Activated CD4-positive, alpha-beta memory T cell treated with anti-CD3 and anti-CD28 coated beads, Interleukin-2, amount 10 ng/mL, durations not matched to agents 7 days and 5 days (primary cell): ENCODE data around the gene TXNRD2. TPM values are rescaled to one million over a fixed set of nuclear protein-coding genes. Genes with fewer than 3 reads are reported as not detected.
A peak's percentile ranks its signal among the peaks of the same experiment; 100 is the strongest.

Experiments
- CTCF ChIA-PET: fragments of 350-600 bp; sonication (Branson Sonifier 250); formaldehyde crosslinking; loops from one replicate; lab custom pipeline; 2021; ENCODE audit warnings: antibody characterized with exemption, inconsistent platforms; lab: Charles Lee
- POLR2A ChIA-PET: fragments of 350-600 bp; sonication (Branson Sonifier 250); formaldehyde crosslinking; loops from one replicate; lab custom pipeline; 2021; ENCODE audit warnings: antibody characterized with exemption; lab: Charles Lee
- DNase-seq: peaks from one replicate; pipeline ENCODE4 v3.0.0-alpha.2; 2020
- H3K27ac Mint-ChIP-seq: one replicate; pipeline ENCODE4 v1.8.0; 2021; ENCODE audit warnings: mild to moderate bottlenecking, mixed read lengths
- H3K27me3 Mint-ChIP-seq: one replicate; pipeline ENCODE4 v1.8.0; 2021; ENCODE audit warnings: mixed read lengths
- H3K36me3 Mint-ChIP-seq: one replicate; pipeline ENCODE4 v1.8.0; 2021; ENCODE audit warnings: low read depth, mixed read lengths
- H3K4me1 Mint-ChIP-seq: one replicate; pipeline ENCODE4 v1.8.0; 2021; ENCODE audit warnings: mixed read lengths
- H3K4me3 Mint-ChIP-seq: one replicate; pipeline ENCODE4 v1.8.0; 2021; ENCODE audit warnings: mild to moderate bottlenecking, mixed read lengths
- H3K9me3 Mint-ChIP-seq: one replicate; pipeline ENCODE4 v1.8.0; 2021; ENCODE audit warnings: mixed read lengths
- total RNA-seq, 2 experiments: library from RNA; stranded (reverse); gene quantifications; one replicate each; pipeline ENCODE4 v1.2.3, GENCODE V29; 2021

The TXNRD2 gene
- total RNA-seq, 2 experiments from 2014 or later = 18.9 to 19.1 TPM

- Mint-ChIP-seq H3K36me3 (no peaks in the 10 kb centered on the region), H3K4me3 (no peak overlapping the region), H3K27me3 (no peaks in the 10 kb centered on the region), H3K9me3 (no peaks in the 10 kb centered on the region), H3K27ac (no peak overlapping the region), H3K4me1 (peaks cover 10% of the 10 kb centered on the region)
- DNase-seq = no peak
- ChIA-PET POLR2A (no interaction called here), CTCF (no interaction called here)
Observed at GRCh38 chr22:19877626-19878339, 63.8 kb downstream of the TXNRD2 start.

DNA sequence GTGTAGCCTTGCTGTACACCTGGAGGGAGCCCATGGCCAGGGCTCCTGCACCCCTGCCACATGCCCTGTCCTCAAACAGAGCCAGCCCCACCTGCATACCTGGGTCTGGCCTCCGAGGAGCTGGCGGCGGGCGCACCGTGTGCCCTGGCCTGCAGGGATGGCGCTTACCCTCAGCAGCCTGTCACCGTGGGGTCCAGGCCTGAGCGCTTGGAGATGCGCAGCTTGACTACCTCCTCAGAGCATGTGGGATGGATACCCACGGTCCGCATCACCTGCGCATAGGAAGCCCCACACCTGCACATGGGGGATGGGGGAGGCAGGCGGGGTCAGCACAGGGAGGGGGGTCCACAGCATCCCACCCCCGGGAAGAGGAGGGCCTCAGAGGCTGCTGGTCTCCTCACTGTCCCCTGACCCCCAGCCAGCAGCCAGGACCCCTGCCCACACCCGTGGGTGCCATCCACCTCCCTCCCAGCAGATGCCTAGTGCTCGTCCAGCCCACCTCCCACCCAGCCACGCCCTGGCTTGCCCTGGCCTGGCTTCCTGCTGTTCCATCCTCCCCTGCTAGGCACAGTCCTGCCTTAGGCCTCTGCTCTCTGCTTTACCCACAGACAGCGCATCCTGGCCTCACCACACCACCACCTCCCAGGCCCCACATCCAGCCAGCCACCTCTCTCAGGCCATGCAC is 64.5 kb downstream of the TXNRD2 start:
- CTCF ChIA-PET = no interaction called here
- POLR2A ChIA-PET = no interaction called here

GRCh38 chr22:19876314-19876940 is 65.2 kb downstream of the TXNRD2 start:
- Mint-ChIP-seq H3K4me3 (no peak overlapping the region), H3K9me3 (no peaks in the 10 kb centered on the region), H3K4me1 (peaks cover 10% of the 10 kb centered on the region), H3K27ac (no peak overlapping the region), H3K36me3 (no peaks in the 10 kb centered on the region), H3K27me3 (no peaks in the 10 kb centered on the region)
- CTCF ChIA-PET = no interaction called here
- POLR2A ChIA-PET = no interaction called here
- no peak for DNase-seq

More for the DNA sequence above, 64.5 kb downstream of the TXNRD2 start:
- no peaks in the 10 kb centered on the region for H3K9me3 Mint-ChIP-seq
- H3K36me3 Mint-ChIP-seq = no peaks in the 10 kb centered on the region
- H3K4me1 Mint-ChIP-seq = peaks cover 10% of the 10 kb centered on the region
- H3K4me3 Mint-ChIP-seq = no peak overlapping the region
- no peak overlapping the region for H3K27ac Mint-ChIP-seq
- H3K27me3 Mint-ChIP-seq = no peaks in the 10 kb centered on the region
- DNase-seq = no peak

GRCh38 chr22:19875531-19876313 is 65.9 kb downstream of the TXNRD2 start:
- Mint-ChIP-seq H3K27me3 (no peaks in the 10 kb centered on the region), H3K9me3 (no peaks in the 10 kb centered on the region), H3K4me3 (no peak overlapping the region), H3K4me1 (peaks cover 10% of the 10 kb centered on the region), H3K27ac (no peak overlapping the region), H3K36me3 (no peaks in the 10 kb centered on the region)
- CTCF ChIA-PET = no interaction called here
- POLR2A ChIA-PET = no interaction called here
- DNase-seq = no peak

GRCh38 chr22:19875061-19875530 is 66.5 kb downstream of the TXNRD2 start:
- no peaks in the 10 kb centered on the region for H3K27me3 Mint-ChIP-seq
- no peaks in the 10 kb centered on the region for H3K9me3 Mint-ChIP-seq
- no peak for DNase-seq
- no peak overlapping the region for H3K4me3 Mint-ChIP-seq
- POLR2A ChIA-PET = interaction anchor here (1.3 to 1.6 kb wide), 3 partner anchors 17 to 242 kb away, joined by 3 to 8 read pairs (median 6); partner anchors contain the start of genes GNB1L, RTL10 and TRMT2A
- no peaks in the 10 kb centered on the region for H3K36me3 Mint-ChIP-seq
- peaks cover 10% of the 10 kb centered on the region for H3K4me1 Mint-ChIP-seq
- CTCF ChIA-PET = interaction anchor here (1.2 kb wide), 1 partner anchor 35 kb away, joined by 3 read pairs; no protein-coding TSS in a partner anchor
- no peak overlapping the region for H3K27ac Mint-ChIP-seq

DNA sequence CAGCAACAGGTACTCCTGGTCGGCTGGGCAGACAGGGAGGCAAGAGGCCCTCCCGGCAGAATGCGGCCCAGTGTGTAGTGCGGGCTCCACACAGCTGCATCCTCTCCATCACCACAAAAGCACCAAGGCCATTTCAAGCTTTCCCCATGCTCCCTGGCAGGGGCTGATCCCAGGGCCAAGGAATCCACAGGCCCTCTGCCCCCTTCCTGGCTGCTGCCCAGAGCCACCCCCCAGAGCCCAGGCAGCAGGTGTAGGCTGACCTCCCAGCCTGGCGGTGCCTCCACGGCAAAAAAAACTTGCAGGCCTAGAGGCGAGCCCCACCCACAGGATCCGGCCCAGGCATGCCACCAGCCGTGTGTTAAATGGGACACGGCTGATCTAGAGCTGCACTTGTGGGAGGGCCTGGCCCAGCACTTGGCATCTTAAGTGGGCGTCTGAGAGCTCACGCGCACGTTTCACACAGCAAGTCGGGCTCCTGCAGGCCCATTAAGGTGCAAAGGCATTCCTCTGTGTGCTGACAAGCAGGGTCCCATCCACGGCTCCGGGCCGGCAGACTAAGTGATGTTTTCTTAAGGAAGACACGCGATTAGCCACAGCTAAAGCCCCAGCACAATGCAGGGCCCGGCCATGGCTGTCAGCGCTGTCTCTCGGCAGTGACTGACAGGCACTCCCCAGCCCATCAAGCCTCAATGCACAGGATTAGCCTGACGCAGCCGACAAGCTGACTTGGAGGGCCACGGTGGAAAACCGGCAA is 67.1 kb downstream of the TXNRD2 start:
- ChIA-PET POLR2A (interaction anchor here (1.3 to 1.6 kb wide), 3 partner anchors 18 to 243 kb away, joined by 3 to 8 read pairs (median 6); partner anchors contain the start of genes GNB1L, RTL10 and TRMT2A), CTCF (interaction anchor here (1.2 kb wide), 1 partner anchor 36 kb away, joined by 3 read pairs; no protein-coding TSS in a partner anchor)
- Mint-ChIP-seq H3K27me3 (no peaks in the 10 kb centered on the region), H3K36me3 (no peaks in the 10 kb centered on the region), H3K27ac (no peak overlapping the region), H3K4me1 (peaks cover 10% of the 10 kb centered on the region), H3K4me3 (no peak overlapping the region), H3K9me3 (no peaks in the 10 kb centered on the region)
- peak; percentile 43 for DNase-seq

- no peaks in the 10 kb centered on the region for H3K36me3 Mint-ChIP-seq
- H3K4me1 Mint-ChIP-seq = peaks cover 10% of the 10 kb centered on the region
- no peaks in the 10 kb centered on the region for H3K27me3 Mint-ChIP-seq
- H3K4me3 Mint-ChIP-seq = no peak overlapping the region
- no peak for DNase-seq
- H3K9me3 Mint-ChIP-seq = no peaks in the 10 kb centered on the region
- ChIA-PET CTCF (interaction anchor here (1.2 kb wide), 1 partner anchor 36 kb away, joined by 3 read pairs; no protein-coding TSS in a partner anchor), POLR2A (interaction anchor here (1.3 to 1.6 kb wide), 3 partner anchors 18 to 243 kb away, joined by 3 to 8 read pairs (median 6); partner anchors contain the start of genes GNB1L, RTL10 and TRMT2A)
- no peak overlapping the region for H3K27ac Mint-ChIP-seq
Observed at GRCh38 chr22:19873960-19874306, 67.7 kb downstream of the TXNRD2 start.

DNA sequence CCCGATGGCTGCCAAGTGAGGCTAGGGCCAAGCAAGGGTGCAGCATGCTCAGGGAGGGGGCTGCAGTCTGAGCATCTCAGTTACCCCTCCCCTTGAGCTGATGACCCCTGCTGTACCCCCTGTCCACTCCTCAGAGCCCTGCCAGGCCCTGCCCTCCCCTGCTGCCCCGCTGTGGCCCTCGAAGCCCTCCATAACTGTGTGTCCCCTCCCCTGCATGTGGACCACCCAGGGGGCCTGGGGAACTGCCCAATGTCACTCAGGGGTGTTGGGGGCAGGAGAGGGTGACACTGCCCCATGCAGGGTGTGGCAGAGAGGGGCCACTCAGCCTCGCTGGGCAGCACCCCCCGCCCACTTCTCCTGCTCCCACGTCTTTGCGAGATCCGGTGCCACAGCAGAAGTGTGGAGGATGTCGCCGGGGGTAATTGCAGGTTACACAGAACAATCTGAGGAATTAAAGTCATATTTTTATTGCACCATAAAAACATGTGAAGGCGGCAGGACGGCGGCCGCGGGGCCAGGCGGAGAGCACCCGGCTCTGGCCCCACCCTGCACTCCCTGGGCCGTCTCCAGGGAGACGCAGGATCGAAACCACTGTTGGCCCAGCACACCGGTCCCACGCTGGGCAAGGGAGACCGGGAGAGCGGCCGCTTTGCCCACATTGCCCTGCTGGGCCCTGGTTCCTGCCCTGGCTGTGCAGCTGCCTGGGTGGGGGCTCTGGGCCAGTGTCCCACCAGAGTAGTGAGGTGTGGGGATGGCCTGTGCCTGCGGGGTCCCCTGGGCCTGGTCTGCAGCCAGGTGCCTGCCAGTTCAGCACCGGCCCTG is 68.3 kb downstream of the TXNRD2 start:
- DNase-seq = no peak
- H3K4me1 Mint-ChIP-seq = peaks cover 10% of the 10 kb centered on the region
- no peaks in the 10 kb centered on the region for H3K9me3 Mint-ChIP-seq
- no peaks in the 10 kb centered on the region for H3K36me3 Mint-ChIP-seq
- H3K27me3 Mint-ChIP-seq = no peaks in the 10 kb centered on the region
- no peak overlapping the region for H3K27ac Mint-ChIP-seq
- H3K4me3 Mint-ChIP-seq = no peak overlapping the region
- ChIA-PET POLR2A (interaction anchor here (1.3 to 1.6 kb wide), 2 partner anchors 18 to 19 kb away, joined by 6 to 8 read pairs; partner anchors contain the start of genes GNB1L and RTL10), CTCF (interaction anchor here (1.2 kb wide), 1 partner anchor 37 kb away, joined by 3 read pairs; no protein-coding TSS in a partner anchor)

DNA sequence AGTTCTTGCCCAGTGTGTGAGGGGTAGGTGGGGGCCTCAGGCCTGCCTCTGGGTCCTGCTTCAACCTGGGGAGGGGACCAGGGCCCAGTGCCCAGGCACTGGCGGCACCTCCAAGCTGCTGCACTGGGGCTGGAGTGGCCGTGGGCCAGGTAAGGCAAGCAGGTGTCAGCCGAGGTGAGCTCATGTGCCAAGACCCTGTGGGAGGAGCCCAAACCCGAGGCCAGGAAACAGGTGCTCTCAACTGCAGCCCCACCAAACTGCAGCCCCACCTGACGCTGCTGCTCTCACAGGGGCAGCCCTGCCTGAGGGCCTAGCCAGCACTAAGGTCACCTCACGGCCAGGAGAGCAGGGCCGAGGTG is 68.9 kb downstream of the TXNRD2 start:
- no peak for DNase-seq
- H3K27me3 Mint-ChIP-seq = no peaks in the 10 kb centered on the region
- H3K4me3 Mint-ChIP-seq = no peak overlapping the region
- peaks cover 10% of the 10 kb centered on the region for H3K4me1 Mint-ChIP-seq
- CTCF ChIA-PET = no interaction called here
- POLR2A ChIA-PET = no interaction called here
- no peaks in the 10 kb centered on the region for H3K36me3 Mint-ChIP-seq
- no peak overlapping the region for H3K27ac Mint-ChIP-seq
- H3K9me3 Mint-ChIP-seq = no peaks in the 10 kb centered on the region

GRCh38 chr22:19871845-19872778 is 69.5 kb downstream of the TXNRD2 start:
- H3K27ac Mint-ChIP-seq = no peak overlapping the region

More at GRCh38 chr22:19871845-19872778, 69.5 kb downstream of the TXNRD2 start:
- DNase-seq = no peak
- Mint-ChIP-seq H3K9me3 (no peaks in the 10 kb centered on the region), H3K4me3 (no peak overlapping the region), H3K36me3 (no peaks in the 10 kb centered on the region), H3K4me1 (peaks cover 10% of the 10 kb centered on the region), H3K27me3 (no peaks in the 10 kb centered on the region)
- ChIA-PET CTCF (no interaction called here), POLR2A (no interaction called here)
